AG09319 (cell line): ENCODE results near the gene ZNF629.

ENCODE experiments used
- DNase-seq: peaks from one replicate; pipeline ENCODE4 v3.0.0-alpha.2; 2010; ENCODE audit warnings: low read depth; ENCODE audit errors: extremely low read depth
- CTCF ChIP-seq: IDR thresholded peaks from 2 replicates; pipeline ENCODE4 v1.5.1; 2011; ENCODE audit warnings: low read depth, mild to moderate bottlenecking, inconsistent platforms, low read length, moderate library complexity

ZNF629 gene

GRCh38 chr16:30757316-30757715 is 29.7 kb downstream of the ZNF629 start:
- TF ChIP-seq CTCF, result no peak

GRCh38 chr16:30756781-30757100 is 30.3 kb downstream of the ZNF629 start:
- TF ChIP-seq CTCF, result no peak
- no peak for DNase-seq

More at GRCh38 chr16:30757316-30757715, 29.7 kb downstream of the ZNF629 start:
- no peak for DNase-seq

GRCh38 chr16:30755955-30756780 is 30.8 kb downstream of the ZNF629 start:
- DNase-seq, result no peak
- TF ChIP-seq CTCF, result no peak

GRCh38 chr16:30753596-30753995 is 33.4 kb downstream of the ZNF629 start:
- DNase-seq, result no peak
- no peak for TF ChIP-seq CTCF

- DNase-seq, result no peak
- no peak for TF ChIP-seq CTCF
Measured at GRCh38 chr16:30750876-30751465, 36.0 kb downstream of the ZNF629 start.

GRCh38 chr16:30750201-30750600 is 36.8 kb downstream of the ZNF629 start:
- TF ChIP-seq CTCF, result no peak
- no peak for DNase-seq

GRCh38 chr16:30748634-30749445 is 38.2 kb downstream of the ZNF629 start:
- no peak for TF ChIP-seq CTCF
- no peak for DNase-seq
